Kidney (tissue), 14 donors: ENCODE data around the gene DIPK1B. TPM values are rescaled to one million over a fixed set of nuclear protein-coding genes. Genes with fewer than 3 reads are reported as not detected.

Experiments
- DNase-seq, 5 donors: peaks; one replicate each; pipeline ENCODE4 v3.0.0-alpha.2; 2013 to 2020
- FAIRE-seq: peaks from 2 replicates; lab custom pipeline; 2012; peaks lifted over from hg19 to GRCh38; lab: Jason Lieb, UNC
- H3K27ac ChIP-seq, 2 donors: one replicate each; pipeline ENCODE4 v1.7.0; 2013; ENCODE audit warnings: low read depth in 2 of 2, low read length in 2 of 2, inconsistent platforms in 1 of 2
- H3K27me3 ChIP-seq: one replicate; pipeline ENCODE4 v1.7.1; 2013; ENCODE audit warnings: low read length, inconsistent platforms; ENCODE audit not compliant: control insufficient read depth, insufficient read depth
- H3K36me3 ChIP-seq, 3 donors: one replicate each; pipeline versions ENCODE4 v1.7.0 to v1.7.1; 2013; ENCODE audit warnings: low read length in 3 of 3, control low read depth in 1 of 3, inconsistent platforms in 1 of 3; ENCODE audit not compliant: insufficient read depth in 3 of 3, control insufficient read depth in 2 of 3
- H3K4me1 ChIP-seq, 3 donors: one replicate each; pipeline versions ENCODE4 v1.7.0 to v1.7.1; 2013; ENCODE audit warnings: low read length in 3 of 3, inconsistent platforms in 1 of 3, low read depth in 1 of 3; ENCODE audit not compliant: control insufficient read depth in 2 of 3, insufficient read depth in 2 of 3
- H3K4me3 ChIP-seq, 3 donors: one replicate each; pipeline versions ENCODE4 v1.7.0 to v1.8.1; 2013; ENCODE audit warnings: low read length in 3 of 3, control low read depth in 1 of 3, inconsistent platforms in 1 of 3
- H3K9ac ChIP-seq, 3 donors: one replicate each; pipeline versions ENCODE4 v1.7.0 to v1.7.1; 2013; ENCODE audit warnings: low read length in 3 of 3, control low read depth in 1 of 3, inconsistent platforms in 1 of 3
- H3K9me3 ChIP-seq, 3 donors: one replicate each; pipeline versions ENCODE4 v1.7.0 to v1.7.1; 2013; ENCODE audit warnings: low read length in 3 of 3, control low read depth in 1 of 3, inconsistent platforms in 1 of 3; ENCODE audit not compliant: control insufficient read depth in 2 of 3, insufficient read depth in 1 of 3
- intact Hi-C: fragments of 100-400 bp; cut with DNase I; formaldehyde crosslinking; loops from one replicate; pipeline ENCODE4 v1.11.1; 2022
- polyA plus RNA-seq: library from polyadenylated mRNA; stranded (reverse); fragments of 350-450 nt; fragmentation: Illumina TruSeq; extraction: RNeasy Lipid Tissue Mini Kit (QIAGEN cat#74804); gene quantifications from one replicate; pipeline ENCODE4 v1.2.3, GENCODE V29; 2014; ENCODE audit warnings: low read depth, low replicate concordance; ENCODE audit not compliant: insufficient read depth
- total RNA-seq: library from RNA; stranded (reverse); fragmentation: NEBNext Ultra II Directional; extraction: Animal tissue kit (Norgen Biotek cat#: 25700); gene quantifications from one replicate; pipeline ENCODE4 v1.2.1, GENCODE V29; 2021
- TF ChIP-seq, protein P1 (sequence below): IDR thresholded peaks from 3 replicates; pipeline ENCODE4 v1.5.1; 2012; ENCODE audit warnings: mild to moderate bottlenecking, moderate library complexity, borderline replicate concordance; ENCODE audit not compliant: insufficient read depth; ENCODE audit errors: extremely low read depth
- donor health status: control.
- donor health status: control.
- donor health status: control.
- donor health status: control.
- donor health status: control.
- donor health status: DM: yes; HTN: yes; CAD: no.
- donor health status: Normal renal cell carcinoma (clear cell type).

DIPK1B gene
- total and polyA plus RNA-seq, 2 donors from 2014 or later = 7.5 to 22.6 TPM

DNA sequence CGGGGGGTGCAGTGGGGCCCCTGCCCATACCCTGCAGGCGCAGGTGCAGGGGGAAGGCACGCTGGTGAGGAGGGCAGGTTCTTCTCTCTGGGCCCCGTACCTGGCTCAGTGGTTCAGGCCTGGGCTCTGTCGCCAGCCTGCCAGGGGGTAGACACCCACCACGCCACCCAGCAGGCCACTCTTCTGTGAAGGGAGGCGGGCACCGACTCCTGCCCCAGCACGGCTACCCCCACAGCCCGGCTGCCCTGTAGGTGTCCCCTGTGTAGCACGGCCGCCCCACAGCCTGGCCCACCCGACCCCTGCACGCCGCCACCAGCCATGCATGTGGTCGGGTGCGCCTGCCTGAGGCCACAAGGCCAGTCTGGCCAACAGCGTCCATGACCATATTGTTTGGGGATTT is 34.2 kb downstream of the DIPK1B start:
- no peaks in the 10 kb centered on the region for H3K27me3 ChIP-seq
- TF ChIP-seq, protein P1, sequence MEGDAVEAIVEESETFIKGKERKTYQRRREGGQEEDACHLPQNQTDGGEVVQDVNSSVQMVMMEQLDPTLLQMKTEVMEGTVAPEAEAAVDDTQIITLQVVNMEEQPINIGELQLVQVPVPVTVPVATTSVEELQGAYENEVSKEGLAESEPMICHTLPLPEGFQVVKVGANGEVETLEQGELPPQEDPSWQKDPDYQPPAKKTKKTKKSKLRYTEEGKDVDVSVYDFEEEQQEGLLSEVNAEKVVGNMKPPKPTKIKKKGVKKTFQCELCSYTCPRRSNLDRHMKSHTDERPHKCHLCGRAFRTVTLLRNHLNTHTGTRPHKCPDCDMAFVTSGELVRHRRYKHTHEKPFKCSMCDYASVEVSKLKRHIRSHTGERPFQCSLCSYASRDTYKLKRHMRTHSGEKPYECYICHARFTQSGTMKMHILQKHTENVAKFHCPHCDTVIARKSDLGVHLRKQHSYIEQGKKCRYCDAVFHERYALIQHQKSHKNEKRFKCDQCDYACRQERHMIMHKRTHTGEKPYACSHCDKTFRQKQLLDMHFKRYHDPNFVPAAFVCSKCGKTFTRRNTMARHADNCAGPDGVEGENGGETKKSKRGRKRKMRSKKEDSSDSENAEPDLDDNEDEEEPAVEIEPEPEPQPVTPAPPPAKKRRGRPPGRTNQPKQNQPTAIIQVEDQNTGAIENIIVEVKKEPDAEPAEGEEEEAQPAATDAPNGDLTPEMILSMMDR = no peak
- H3K4me3 ChIP-seq = no peak overlapping the region
- DNase-seq (peak in 1 of 5 donors; percentile 81), FAIRE-seq (no peak)
- H3K4me1 ChIP-seq = peaks cover 0 to 7% (median 0%) of the 10 kb centered on the region in 3 donors
- H3K9me3 ChIP-seq = peaks cover 0 to 6% (median 0%) of the 10 kb centered on the region in 3 donors
- no peak overlapping the region for H3K27ac ChIP-seq
- no peaks in the 10 kb centered on the region for H3K36me3 ChIP-seq
- no peak overlapping the region for H3K9ac ChIP-seq
- intact Hi-C loops = no loop called here

DNA sequence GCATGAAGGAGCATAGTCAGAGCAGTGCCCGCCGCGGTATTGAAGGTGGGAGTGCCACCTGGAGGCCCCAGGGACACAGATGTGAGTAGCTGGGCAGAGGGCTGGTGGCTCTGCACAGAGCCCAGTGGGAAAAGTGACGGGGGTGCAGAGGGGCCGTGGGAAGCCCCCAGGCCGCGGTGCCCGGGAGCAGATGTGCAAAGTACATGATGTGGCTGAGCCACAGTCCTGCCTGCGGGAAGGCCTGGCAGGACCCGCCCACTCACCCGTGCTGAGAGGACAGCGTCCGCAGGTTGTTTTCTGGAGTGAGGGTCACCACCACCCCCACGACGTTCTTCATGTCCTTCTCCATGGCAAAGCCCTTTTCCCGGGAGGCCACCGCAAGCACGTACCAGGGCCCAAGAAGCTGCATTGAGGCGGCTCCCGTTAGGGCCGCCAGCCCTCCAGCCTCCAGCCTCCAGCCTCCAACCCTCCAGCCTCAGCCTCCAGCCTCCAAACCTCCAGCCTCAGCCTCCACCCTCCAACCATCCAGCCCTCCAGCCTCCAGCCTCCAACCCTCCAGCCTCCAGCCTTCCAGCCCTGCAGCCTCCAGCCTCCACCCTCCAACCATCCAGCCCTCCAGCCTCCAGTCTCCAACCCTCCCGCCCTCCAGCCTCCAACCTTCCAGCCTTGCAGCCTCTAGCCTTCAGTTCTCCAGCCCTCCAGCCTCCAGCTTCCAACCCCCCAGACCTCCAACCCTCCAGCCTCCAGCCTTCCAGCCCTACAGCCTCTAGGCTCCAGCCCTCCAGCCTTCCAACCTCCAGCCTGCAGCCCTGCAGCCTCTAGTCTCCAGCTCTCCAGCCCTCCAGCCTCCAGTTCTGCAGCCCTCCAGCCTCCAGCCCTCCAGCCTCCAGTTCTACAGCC is 35.0 kb downstream of the DIPK1B start:
- Histone ChIP-seq H3K9me3 (peaks cover 0 to 11% (median 0%) of the 10 kb centered on the region in 3 donors), H3K4me1 (peaks cover 0 to 2% (median 0%) of the 10 kb centered on the region in 3 donors), H3K27me3 (no peaks in the 10 kb centered on the region), H3K9ac (no peak overlapping the region), H3K36me3 (no peaks in the 10 kb centered on the region), H3K4me3 (no peak overlapping the region), H3K27ac (no peak overlapping the region)
- intact Hi-C loops = no loop called here
- FAIRE-seq (no peak), DNase-seq (no peak)
- TF ChIP-seq, protein P1 = no peak

DNA sequence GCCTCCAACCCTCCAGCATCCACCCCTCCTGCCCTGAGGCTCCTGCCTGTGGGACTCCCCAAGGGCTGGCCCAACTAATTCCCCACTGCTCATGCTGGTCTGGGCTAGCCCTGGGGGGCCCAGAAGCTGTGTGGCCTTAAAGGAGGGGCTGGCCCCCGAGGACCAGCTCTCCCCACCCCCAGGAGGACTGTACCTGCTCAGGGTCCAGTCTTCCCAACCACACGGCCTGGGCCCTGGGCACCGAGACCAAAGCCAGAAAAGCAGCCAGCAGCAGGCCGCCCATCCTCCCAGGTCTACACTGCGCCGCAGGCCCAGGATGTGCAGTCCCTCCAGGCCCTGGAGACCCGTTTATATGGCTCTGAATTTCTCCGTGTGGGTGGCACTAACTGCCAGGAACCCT is 35.8 kb downstream of the DIPK1B start, which contains the start of gene LCN6:
Gene LCN6 (minus strand): TSS at position 325 of the 400 bp plus-strand sequence. CDS start 42 bp downstream, at position 283.
- no peaks in the 10 kb centered on the region for H3K27me3 ChIP-seq
- H3K9ac ChIP-seq = no peak within 1 kb of the TSS
- no peak within 1 kb of the TSS for H3K4me3 ChIP-seq
- FAIRE-seq = no peak
- peaks cover 0 to 11% (median 0%) of the 10 kb centered on the region in 3 donors for H3K9me3 ChIP-seq
- H3K36me3 ChIP-seq = no peaks in the 10 kb centered on the region
- TF ChIP-seq, protein P1 = no peak
- no peak within 1 kb of the TSS for H3K27ac ChIP-seq
- no peak for DNase-seq
- intact Hi-C loops = no loop called here
- H3K4me1 ChIP-seq = no peaks in the 10 kb centered on the region
